GM19438 (cell line): ENCODE results near the gene CYP4F3.
"Not testable (repeated sequence)": the region's sequence is repeated elsewhere in the genome, so short reads cannot be mapped to it uniquely, and the experiment has no call there.

Experiments used
- ATAC-seq: cut with Tn5 transposase; IDR thresholded peaks from one replicate; pipeline ENCODE4 v1.9.1; 2021; ENCODE audit warnings: low read depth; ENCODE audit not compliant: unreplicated experiment

Gene CYP4F3

GRCh38 chr19:15666186-15666585 is 25.5 kb downstream of the CYP4F3 start:
- no peak for ATAC-seq

- ATAC-seq = no peak
Measured at GRCh38 chr19:15666883-15667282, 26.2 kb downstream of the CYP4F3 start.

GRCh38 chr19:15669440-15669839 is 28.7 kb downstream of the CYP4F3 start:
- no peak for ATAC-seq

GRCh38 chr19:15669891-15670290 is 29.2 kb downstream of the CYP4F3 start:
- no peak for ATAC-seq

- no peak for ATAC-seq
Measured at GRCh38 chr19:15671237-15671821, 30.6 kb downstream of the CYP4F3 start.

- ATAC-seq = no peak
Measured at GRCh38 chr19:15671891-15672579, 31.3 kb downstream of the CYP4F3 start.

- ATAC-seq = no peak
Measured at GRCh38 chr19:15672580-15673175, 32.0 kb downstream of the CYP4F3 start, which contains the start of gene CYP4F12. Gene CYP4F12 (plus strand): TSS chr19:15673087. CDS start chr19:15673530, 443 bp downstream.

GRCh38 chr19:15673176-15673654 is 32.5 kb downstream of the CYP4F3 start:
- no peak for ATAC-seq

- ATAC-seq = no peak
Measured at GRCh38 chr19:15675560-15675959, 34.9 kb downstream of the CYP4F3 start.

GRCh38 chr19:15679089-15679488 is 38.4 kb downstream of the CYP4F3 start:
- no peak for ATAC-seq

- ATAC-seq = not testable (repeated sequence)
Measured at GRCh38 chr19:15679865-15680264, 39.2 kb downstream of the CYP4F3 start.

GRCh38 chr19:15680478-15681322 is 40.0 kb downstream of the CYP4F3 start:
- no peak for ATAC-seq

- ATAC-seq = no peak
Measured at GRCh38 chr19:15683411-15683810, 42.7 kb downstream of the CYP4F3 start.

GRCh38 chr19:15684828-15685227 is 44.1 kb downstream of the CYP4F3 start:
- ATAC-seq = no peak

GRCh38 chr19:15696654-15697194 is 56.0 kb downstream of the CYP4F3 start:
- no peak for ATAC-seq

GRCh38 chr19:15701757-15702533 is 61.2 kb downstream of the CYP4F3 start:
- ATAC-seq = no peak

GRCh38 chr19:15702534-15702930 is 61.8 kb downstream of the CYP4F3 start:
- ATAC-seq = no peak
